CD4-positive, CD25-positive, alpha-beta regulatory T cell (primary cell): ENCODE results near the gene POP7. TPM values are rescaled to one million over a fixed set of nuclear protein-coding genes. Genes with fewer than 3 reads are reported as not detected.
"Not testable (repeated sequence)": the region's sequence is repeated elsewhere in the genome, so short reads cannot be mapped to it uniquely, and the experiment has no call there.

Experiments
- ATAC-seq, 2 donors: fragments of 150-1000 bp; cut with Tn5 transposase; one replicate each; pipeline ENCODE4 v1.10.0; 2021; ENCODE audit warnings: low read depth in 2 of 2, moderate number of reproducible peaks in 2 of 2, moderate library complexity in 1 of 2
- DNase-seq, 3 donors: peaks; one replicate each; pipeline versions ENCODE4 v3.0.0 to v3.0.0-alpha.2; 2012 to 2022; ENCODE audit warnings: mixed read lengths in 1 of 3
- H3K27ac ChIP-seq: one replicate; pipeline ENCODE4 v1.7.0; 2013; ENCODE audit warnings: mild to moderate bottlenecking, low read length; ENCODE audit not compliant: insufficient read depth, poor library complexity, severe bottlenecking
- H3K27me3 ChIP-seq: one replicate; pipeline ENCODE4 v1.7.0; 2013; ENCODE audit warnings: low read length; ENCODE audit not compliant: control insufficient read depth, insufficient read depth
- H3K36me3 ChIP-seq: one replicate; pipeline ENCODE4 v1.7.0; 2013; ENCODE audit warnings: mild to moderate bottlenecking, low read length, moderate library complexity; ENCODE audit not compliant: control insufficient read depth, insufficient read depth
- H3K4me1 ChIP-seq: 2 replicates; pipeline ENCODE4 v1.7.0; 2013; ENCODE audit warnings: mild to moderate bottlenecking, low read length; ENCODE audit not compliant: insufficient read depth, control insufficient read depth, poor library complexity, severe bottlenecking
- H3K4me3 ChIP-seq: one replicate; pipeline ENCODE4 v1.7.0; 2013; ENCODE audit warnings: low read depth, mild to moderate bottlenecking, low read length, moderate library complexity
- H3K9me3 ChIP-seq, 2 experiments: 1 replicate in 1 of 2; 2 replicates in 1 of 2; pipeline ENCODE4 v1.7.0; 2013; ENCODE audit warnings: low read length in 2 of 2, mild to moderate bottlenecking in 1 of 2, moderate library complexity in 1 of 2; ENCODE audit not compliant: control insufficient read depth in 2 of 2
- H3K27ac Mint-ChIP-seq, 3 donors: one replicate each; pipeline ENCODE4 v1.8.0; 2020 to 2022; ENCODE audit warnings: mild to moderate bottlenecking in 3 of 3, mixed read lengths in 3 of 3, moderate library complexity in 2 of 3
- H3K27me3 Mint-ChIP-seq: one replicate; pipeline ENCODE4 v1.8.0; 2022; ENCODE audit warnings: mild to moderate bottlenecking, mixed read lengths
- H3K36me3 Mint-ChIP-seq: one replicate; pipeline ENCODE4 v1.8.0; 2020; ENCODE audit warnings: mixed read lengths
- H3K4me1 Mint-ChIP-seq, 4 donors: one replicate each; pipeline ENCODE4 v1.8.0; 2020 to 2022; ENCODE audit warnings: mixed read lengths in 4 of 4, mild to moderate bottlenecking in 1 of 4
- H3K4me3 Mint-ChIP-seq, 4 donors: one replicate each; pipeline ENCODE4 v1.8.0; 2020 to 2022; ENCODE audit warnings: mild to moderate bottlenecking in 4 of 4, mixed read lengths in 4 of 4, moderate library complexity in 3 of 4
- H3K9me3 Mint-ChIP-seq, 7 donors: one replicate each; pipeline ENCODE4 v1.8.0; 2020 to 2022; ENCODE audit warnings: mixed read lengths in 7 of 7, mild to moderate bottlenecking in 3 of 7, moderate library complexity in 2 of 7
- polyA plus RNA-seq, 4 donors: library from polyadenylated mRNA; unstranded; fragments of 300-500 nt; fragmentation: Illumina TruSeq; gene quantifications; one replicate each; pipeline ENCODE4 v1.2.3, GENCODE V29; 2021
- total RNA-seq: library from RNA; stranded (reverse); gene quantifications from one replicate; pipeline ENCODE4 v1.2.3, GENCODE V29; 2022

The POP7 gene
- total and polyA plus RNA-seq, 5 donors from 2014 or later = 11.3 to 63.0 (median 60.8) TPM

DNA sequence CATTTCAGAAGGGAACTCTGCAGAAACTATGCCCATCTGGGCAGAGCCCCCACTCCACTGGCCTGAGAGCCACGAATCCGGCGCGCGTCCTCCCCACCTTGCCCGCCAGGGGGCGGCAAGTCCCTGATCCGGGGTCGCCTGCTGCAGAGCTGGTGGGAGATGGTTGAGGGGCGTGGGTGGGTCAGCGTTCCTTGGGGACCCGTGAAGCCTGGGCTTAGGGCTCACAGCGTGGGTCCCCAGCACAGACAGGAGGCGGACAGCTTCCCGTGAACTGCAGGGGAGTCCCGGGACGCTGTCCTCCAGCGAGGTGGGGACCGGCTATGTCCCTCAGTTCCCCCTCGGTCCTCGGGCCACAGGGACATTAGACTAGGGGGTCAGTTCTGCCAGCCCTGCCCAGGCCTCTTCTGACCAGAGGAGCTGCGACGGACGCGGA is 585 bp upstream of the POP7 start:
- peak; percentile 62 to 73 (median 69) for DNase-seq
- Histone ChIP-seq H3K4me1 (peaks cover 20% of the 10 kb centered on the region), H3K27me3 (peaks cover 2% of the 10 kb centered on the region), H3K27ac (peak overlapping the region; percentile 90), H3K4me3 (peak overlapping the region; percentile 61), H3K36me3 (no peaks in the 10 kb centered on the region), H3K9me3 (no peaks in the 10 kb centered on the region)
- Mint-ChIP-seq H3K9me3 (no peaks in the 10 kb centered on the region), H3K27ac (peak overlapping the region in 2 of 3 donors; percentile 75 to 90), H3K4me3 (peak overlapping the region; percentile 91 to 96 (median 94)), H3K4me1 (peaks cover 0 to 23% (median 7%) of the 10 kb centered on the region in 4 donors), H3K36me3 (no peaks in the 10 kb centered on the region), H3K27me3 (peaks cover 13% of the 10 kb centered on the region)
- ATAC-seq = peak; percentile 48 to 54

- Mint-ChIP-seq H3K9me3 (no peaks in the 10 kb centered on the region), H3K36me3 (no peaks in the 10 kb centered on the region), H3K27me3 (peaks cover 6% of the 10 kb centered on the region), H3K4me1 (peaks cover 0 to 23% (median 7%) of the 10 kb centered on the region in 4 donors), H3K4me3 (peak overlapping the region; percentile 91 to 96 (median 94)), H3K27ac (peak overlapping the region in 2 of 3 donors; percentile 90 to 96)
- no peaks in the 10 kb centered on the region for H3K9me3 ChIP-seq
- peaks cover 20% of the 10 kb centered on the region for H3K4me1 ChIP-seq
- peak overlapping the region; percentile 90 for H3K27ac ChIP-seq
- H3K4me3 ChIP-seq = peak overlapping the region; percentile 75
- no peak for DNase-seq
- no peaks in the 10 kb centered on the region for H3K27me3 ChIP-seq
- ATAC-seq = no peak
- H3K36me3 ChIP-seq = no peaks in the 10 kb centered on the region
Observed at GRCh38 chr7:100706672-100707311, 871 bp downstream of the POP7 start.

GRCh38 chr7:100708395-100708794 is 2.5 kb downstream of the POP7 start:
- Histone ChIP-seq H3K36me3 (no peaks in the 10 kb centered on the region), H3K27ac (no peak overlapping the region), H3K4me3 (no peak overlapping the region), H3K4me1 (peaks cover 20% of the 10 kb centered on the region), H3K27me3 (no peaks in the 10 kb centered on the region), H3K9me3 (no peaks in the 10 kb centered on the region)
- no peak for ATAC-seq
- Mint-ChIP-seq H3K27ac (peak overlapping the region in 1 of 3 donors; percentile 38), H3K9me3 (no peaks in the 10 kb centered on the region), H3K4me3 (peak overlapping the region in 3 of 4 donors; percentile 39 to 68 (median 43)), H3K36me3 (no peaks in the 10 kb centered on the region), H3K27me3 (peaks cover 5% of the 10 kb centered on the region), H3K4me1 (peaks cover 0 to 23% (median 6%) of the 10 kb centered on the region in 4 donors)
- no peak for DNase-seq

DNA sequence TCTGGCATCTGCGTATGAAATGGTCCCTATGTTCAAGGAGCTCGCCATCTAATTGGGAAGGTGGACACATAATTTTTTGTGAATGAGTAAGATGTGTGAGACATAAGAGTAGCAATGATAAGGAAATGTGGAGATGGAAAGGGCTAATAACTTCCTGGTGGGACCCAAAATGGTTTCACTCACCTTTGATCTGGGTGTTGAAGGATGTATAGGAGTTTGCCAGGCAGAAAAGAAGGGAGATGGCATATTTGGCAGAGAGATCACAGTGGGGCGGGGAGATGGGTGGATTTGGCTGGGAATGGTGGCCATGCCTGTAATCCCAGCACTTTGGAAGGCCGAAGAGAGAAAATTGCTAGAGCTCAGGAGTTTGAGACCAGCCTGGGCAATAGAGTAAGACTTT is 4.5 kb downstream of the POP7 start:
- no peak overlapping the region for H3K4me3 ChIP-seq
- Mint-ChIP-seq H3K36me3 (no peaks in the 10 kb centered on the region), H3K27ac (no peak overlapping the region), H3K4me3 (peak overlapping the region in 1 of 4 donors; percentile 13), H3K27me3 (peaks cover 5% of the 10 kb centered on the region), H3K4me1 (peaks cover 0 to 23% (median 5%) of the 10 kb centered on the region in 4 donors), H3K9me3 (no peaks in the 10 kb centered on the region)
- no peaks in the 10 kb centered on the region for H3K36me3 ChIP-seq
- H3K27me3 ChIP-seq = no peaks in the 10 kb centered on the region
- H3K27ac ChIP-seq = no peak overlapping the region
- ATAC-seq (no peak), DNase-seq (no peak)
- no peaks in the 10 kb centered on the region for H3K9me3 ChIP-seq
- H3K4me1 ChIP-seq = peaks cover 16% of the 10 kb centered on the region

- Mint-ChIP-seq H3K4me1 (peaks cover 0 to 16% (median 3%) of the 10 kb centered on the region in 4 donors), H3K4me3 (no peak overlapping the region), H3K27me3 (peaks cover 5% of the 10 kb centered on the region), H3K9me3 (no peaks in the 10 kb centered on the region), H3K27ac (no peak overlapping the region), H3K36me3 (no peaks in the 10 kb centered on the region)
- Histone ChIP-seq H3K36me3 (no peaks in the 10 kb centered on the region), H3K27ac (no peak overlapping the region), H3K4me3 (no peak overlapping the region), H3K27me3 (no peaks in the 10 kb centered on the region), H3K9me3 (no peaks in the 10 kb centered on the region), H3K4me1 (peaks cover 11% of the 10 kb centered on the region)
- DNase-seq (no peak), ATAC-seq (no peak)
Observed at GRCh38 chr7:100711369-100711768, 5.4 kb downstream of the POP7 start.

- no peak for ATAC-seq
- no peak overlapping the region for H3K4me3 Mint-ChIP-seq
- H3K27ac Mint-ChIP-seq = no peak overlapping the region
- peaks cover 18% of the 10 kb centered on the region for H3K27me3 Mint-ChIP-seq
- Histone ChIP-seq H3K4me3 (no peak overlapping the region), H3K4me1 (no peaks in the 10 kb centered on the region), H3K36me3 (no peaks in the 10 kb centered on the region), H3K27me3 (peaks cover 4% of the 10 kb centered on the region), H3K27ac (no peak overlapping the region), H3K9me3 (no peaks in the 10 kb centered on the region)
- peaks cover 0 to 15% (median 3%) of the 10 kb centered on the region in 7 donors for H3K9me3 Mint-ChIP-seq
- H3K4me1 Mint-ChIP-seq = no peaks in the 10 kb centered on the region
- no peaks in the 10 kb centered on the region for H3K36me3 Mint-ChIP-seq
- no peak for DNase-seq
Observed at GRCh38 chr7:100714725-100715124, 8.8 kb downstream of the POP7 start.

- H3K4me3 Mint-ChIP-seq = not testable (repeated sequence)
- H3K27me3 Mint-ChIP-seq = peaks cover 31% of the 10 kb centered on the region
Observed at GRCh38 chr7:100717073-100717472, 11.2 kb downstream of the POP7 start.

More at GRCh38 chr7:100717073-100717472, 11.2 kb downstream of the POP7 start:
- not testable (repeated sequence) for H3K9me3 ChIP-seq, H3K27ac Mint-ChIP-seq, ATAC-seq, H3K36me3 ChIP-seq, DNase-seq, H3K4me1 Mint-ChIP-seq, H3K4me3 ChIP-seq, H3K36me3 Mint-ChIP-seq, H3K4me1 ChIP-seq, H3K27ac ChIP-seq, H3K27me3 ChIP-seq
- H3K9me3 Mint-ChIP-seq = peaks cover 0 to 15% (median 3%) of the 10 kb centered on the region in 7 donors
